Measurements from ENCODE around the gene LRCH1.

- TF ChIP-seq POLR2AphosphoS5 (IDR thresholded peaks at IDR 0.05; ENCODE audit: low read depth) (no peak), CTCF (conservative IDR thresholded peaks at IDR 0.05; ENCODE audit: low read depth in 2 of 2) (no peak), EZH2 (IDR thresholded peaks at IDR 0.05; ENCODE audit: low read depth, unreplicated experiment) (no peak), ZNF331 (CRISPR knock-in tag; IDR thresholded peaks at IDR 0.05; ENCODE audit: low read depth) (no peak), EZH2phosphoT487 (IDR thresholded peaks at IDR 0.05; ENCODE audit: unreplicated experiment) (no peak), REST (IDR thresholded peaks at IDR 0.05; ENCODE audit: unreplicated experiment) (no peak), STAT1 (IDR thresholded peaks at IDR 0.05; ENCODE audit: unreplicated experiment) (no peak), ZNF114 (CRISPR knock-in tag; IDR thresholded peaks at IDR 0.05) (no peak)
Measured at GRCh38 chr13:46582190-46582589, 29.2 kb downstream of the LRCH1 start.
